ENCODE measurements around the gene CTSZ. TPM values are rescaled to one million over a fixed set of nuclear protein-coding genes. Genes with fewer than 3 reads are reported as not detected.

CTSZ gene
- total RNA-seq, 2 experiments from 2014 or later = 48.9 to 49.2 TPM

DNA sequence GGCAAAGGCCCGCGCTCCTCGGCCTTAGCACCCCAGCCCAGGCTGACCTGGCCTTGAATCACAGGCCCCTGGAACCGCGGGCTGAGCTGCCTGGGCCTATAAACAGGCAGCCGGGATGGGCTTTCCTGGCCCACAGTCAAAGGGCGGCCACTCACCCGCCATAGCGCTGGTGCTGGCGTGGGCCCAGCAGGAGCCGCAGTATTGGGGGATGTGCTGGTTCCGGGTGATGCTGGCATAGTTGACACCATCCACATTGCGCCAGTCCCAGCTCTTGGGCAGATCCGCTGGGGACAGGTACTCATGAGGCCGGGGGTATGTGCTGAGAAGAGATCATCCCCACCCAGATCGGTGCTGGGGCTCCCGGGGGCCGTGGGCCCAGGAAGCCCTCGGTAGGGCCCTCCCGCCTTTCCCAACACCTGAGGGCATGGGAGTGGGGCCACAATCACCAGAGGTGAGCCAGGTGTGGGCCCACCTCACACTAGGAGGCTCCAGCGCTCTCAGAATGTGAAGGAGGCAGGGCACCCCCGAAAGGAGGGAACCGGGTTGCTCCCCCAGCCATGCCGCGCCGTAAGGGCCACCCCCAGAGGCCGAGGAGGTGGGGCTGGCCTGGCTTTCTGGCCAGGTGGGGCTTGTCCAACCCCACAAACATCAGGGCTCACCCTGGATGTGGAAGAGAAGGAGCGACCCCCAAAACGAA, 739 bp downstream of the CTSZ start:
- no peak for DNase-seq
- H3K9me3 Mint-ChIP-seq = no peaks in the 10 kb centered on the region
- H3K36me3 Mint-ChIP-seq = peaks cover 6% of the 10 kb centered on the region
- peak; percentile 16 for ATAC-seq (ENCODE audit: low read depth)
- H3K27ac Mint-ChIP-seq = peak overlapping the region; percentile 68
- no peaks in the 10 kb centered on the region for H3K27me3 Mint-ChIP-seq
- H3K4me3 Mint-ChIP-seq = peak overlapping the region; percentile 89
- H3K4me1 Mint-ChIP-seq = peaks cover 41% of the 10 kb centered on the region
- POLR2A ChIA-PET = interaction anchor here (1.4 to 2.5 kb wide), 2 partner anchors 26 to 117 kb away, joined by 4 to 14 read pairs; partner anchors contain the start of gene ATP5F1E

DNA sequence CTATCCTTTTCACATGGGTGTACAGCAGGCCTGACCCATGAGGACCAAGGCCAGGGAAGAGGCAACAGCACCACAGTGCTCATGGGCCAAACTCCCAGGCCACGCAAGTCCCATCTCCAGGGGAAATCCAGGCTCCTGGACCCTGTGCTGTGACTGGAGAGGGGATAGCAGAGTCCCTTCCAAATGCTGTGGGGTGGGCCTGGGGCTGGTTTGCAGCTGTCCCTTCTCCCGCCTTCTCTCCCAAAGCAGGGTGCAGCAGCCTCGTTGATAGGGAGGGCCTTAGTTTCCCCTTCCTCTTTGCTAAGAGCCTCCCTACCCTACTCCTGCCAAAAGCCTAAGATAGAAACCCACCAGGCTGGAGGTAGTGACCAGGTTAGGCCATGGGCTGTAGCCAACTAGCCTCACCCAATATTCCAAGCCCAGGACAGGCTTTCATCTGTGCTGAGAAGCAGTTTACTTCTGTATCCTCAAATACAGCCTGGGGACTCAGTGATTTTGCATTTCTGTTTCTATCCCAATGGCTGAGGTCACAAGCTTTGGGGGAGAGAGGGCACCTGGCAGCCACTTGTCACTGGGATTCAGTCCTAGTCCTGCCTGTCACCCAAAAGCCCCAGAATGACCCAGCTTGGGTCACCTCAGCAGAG, 1.4 kb downstream of the CTSZ start:
- Mint-ChIP-seq H3K9me3 (no peaks in the 10 kb centered on the region), H3K27ac (peak overlapping the region; percentile 95), H3K36me3 (peaks cover 6% of the 10 kb centered on the region), H3K4me3 (peak overlapping the region; percentile 89), H3K4me1 (peaks cover 34% of the 10 kb centered on the region), H3K27me3 (no peaks in the 10 kb centered on the region)
- POLR2A ChIA-PET = interaction anchor here (0.8 to 2.5 kb wide), 5 partner anchors 18 to 117 kb away, joined by 3 to 14 read pairs (median 4); partner anchors contain the start of gene ATP5F1E
- DNase-seq = no peak
- no peak for ATAC-seq (ENCODE audit: low read depth)

DNA sequence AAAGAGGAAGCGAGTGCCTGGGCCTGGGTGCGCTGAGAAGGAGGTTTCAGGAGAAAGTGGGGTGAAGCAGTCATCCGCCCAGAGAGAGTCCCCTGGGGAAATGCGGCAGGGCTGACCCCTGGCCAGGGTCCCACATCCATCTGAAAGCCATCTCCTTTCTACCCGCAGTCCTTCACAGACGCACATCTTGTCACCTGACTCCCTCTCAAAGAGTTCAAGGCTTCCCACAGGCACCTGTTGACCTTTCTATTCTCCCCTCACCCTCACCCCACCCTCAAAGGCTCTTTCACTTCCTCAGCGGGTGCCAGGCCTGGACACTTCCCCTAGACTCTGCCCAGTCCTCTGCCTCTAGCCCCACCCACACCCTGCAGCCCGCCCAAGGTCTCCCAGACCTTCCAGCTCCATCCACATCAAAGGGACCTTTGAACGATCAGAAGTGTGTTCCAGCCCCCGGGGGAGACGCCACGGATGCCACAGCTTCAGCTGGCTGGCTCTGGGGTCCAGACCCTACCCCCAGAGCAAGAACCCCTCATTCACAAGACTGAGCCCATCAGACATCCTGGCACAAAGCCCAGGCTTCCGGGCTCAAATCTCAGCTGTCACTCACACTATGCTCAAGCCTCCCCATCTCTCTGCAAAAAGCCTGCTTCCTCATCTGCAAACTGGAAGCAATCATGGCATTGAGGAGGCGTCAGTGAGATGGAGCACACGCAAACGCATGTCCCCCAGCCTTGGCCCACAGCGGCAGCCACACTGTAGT, 2.1 kb downstream of the CTSZ start:
- Mint-ChIP-seq H3K9me3 (no peaks in the 10 kb centered on the region), H3K27me3 (no peaks in the 10 kb centered on the region), H3K36me3 (peaks cover 6% of the 10 kb centered on the region), H3K27ac (peak overlapping the region; percentile 95), H3K4me1 (peaks cover 29% of the 10 kb centered on the region), H3K4me3 (peak overlapping the region; percentile 89)
- ATAC-seq (ENCODE audit: low read depth) (peak; percentile 66), DNase-seq (peak; percentile 56)
- POLR2A ChIA-PET = interaction anchor here (0.8 to 2.5 kb wide), 4 partner anchors 18 to 114 kb away, joined by 3 to 14 read pairs (median 4); partner anchors contain the start of gene ATP5F1E

DNA sequence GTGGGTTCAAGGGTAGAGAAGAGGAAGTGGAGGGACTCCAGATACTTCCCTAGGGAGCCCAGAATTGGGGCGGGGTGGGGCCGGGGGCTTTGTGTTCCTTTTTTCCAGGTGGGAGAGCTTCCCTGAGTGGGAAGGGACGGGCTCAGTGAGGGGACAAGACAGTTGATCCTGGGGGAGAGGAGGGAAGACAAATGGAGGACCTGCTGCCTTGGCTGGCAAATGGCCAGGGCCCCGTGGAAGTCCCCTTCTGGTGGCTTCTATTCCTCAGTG, 2.6 kb downstream of the CTSZ start:
- no peaks in the 10 kb centered on the region for H3K9me3 Mint-ChIP-seq
- no peak for DNase-seq

DNA sequence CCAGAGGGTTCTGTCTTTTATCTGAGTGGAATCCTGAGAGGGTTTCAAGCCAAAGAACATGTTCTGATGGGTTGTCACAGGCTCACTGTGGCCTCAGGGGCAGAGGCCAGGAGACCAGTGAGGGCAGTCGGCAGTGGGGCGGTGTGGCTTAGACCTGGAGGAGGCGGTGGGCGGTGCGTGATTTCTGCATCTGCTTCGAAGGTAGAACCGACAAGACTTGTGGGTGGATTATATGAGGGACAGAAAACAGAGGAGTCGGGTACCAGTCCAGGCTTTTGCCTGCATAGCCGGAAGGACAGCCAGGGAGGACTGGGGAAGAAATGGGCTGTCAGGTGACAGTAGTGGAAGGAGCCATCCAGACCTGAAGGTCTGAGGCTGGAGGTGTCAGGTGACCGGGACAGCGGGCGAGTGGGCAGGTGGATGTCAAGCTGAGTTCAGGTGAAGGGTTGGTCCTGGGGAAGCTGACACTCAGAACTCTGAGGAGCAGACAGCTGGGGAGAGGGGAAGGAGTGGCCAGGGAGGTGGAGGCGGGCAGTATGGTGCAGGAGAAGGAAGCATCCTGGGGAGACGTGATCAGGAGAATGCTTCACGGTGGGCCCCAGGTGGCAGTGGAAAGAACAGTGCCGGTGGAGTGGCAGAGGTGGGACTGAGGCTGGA, 3.1 kb downstream of the CTSZ start:
- peaks cover 6% of the 10 kb centered on the region for H3K36me3 Mint-ChIP-seq
- peak overlapping the region; percentile 95 for H3K27ac Mint-ChIP-seq
- POLR2A ChIA-PET = no interaction called here
- H3K4me1 Mint-ChIP-seq = peaks cover 29% of the 10 kb centered on the region
- H3K4me3 Mint-ChIP-seq = peak overlapping the region; percentile 89
- ATAC-seq (ENCODE audit: low read depth) (no peak), DNase-seq (no peak)
- H3K9me3 Mint-ChIP-seq = no peaks in the 10 kb centered on the region
- no peaks in the 10 kb centered on the region for H3K27me3 Mint-ChIP-seq

More for the DNA sequence above, 2.6 kb downstream of the CTSZ start:
- Mint-ChIP-seq H3K4me1 (peaks cover 29% of the 10 kb centered on the region), H3K27me3 (no peaks in the 10 kb centered on the region), H3K27ac (peak overlapping the region; percentile 95), H3K36me3 (peaks cover 6% of the 10 kb centered on the region), H3K4me3 (peak overlapping the region; percentile 89)
- POLR2A ChIA-PET = interaction anchor here (1.1 to 2.5 kb wide), 3 partner anchors 23 to 113 kb away, joined by 3 to 14 read pairs (median 6); partner anchors contain the start of gene ATP5F1E
- no peak for ATAC-seq (ENCODE audit: low read depth)

DNA sequence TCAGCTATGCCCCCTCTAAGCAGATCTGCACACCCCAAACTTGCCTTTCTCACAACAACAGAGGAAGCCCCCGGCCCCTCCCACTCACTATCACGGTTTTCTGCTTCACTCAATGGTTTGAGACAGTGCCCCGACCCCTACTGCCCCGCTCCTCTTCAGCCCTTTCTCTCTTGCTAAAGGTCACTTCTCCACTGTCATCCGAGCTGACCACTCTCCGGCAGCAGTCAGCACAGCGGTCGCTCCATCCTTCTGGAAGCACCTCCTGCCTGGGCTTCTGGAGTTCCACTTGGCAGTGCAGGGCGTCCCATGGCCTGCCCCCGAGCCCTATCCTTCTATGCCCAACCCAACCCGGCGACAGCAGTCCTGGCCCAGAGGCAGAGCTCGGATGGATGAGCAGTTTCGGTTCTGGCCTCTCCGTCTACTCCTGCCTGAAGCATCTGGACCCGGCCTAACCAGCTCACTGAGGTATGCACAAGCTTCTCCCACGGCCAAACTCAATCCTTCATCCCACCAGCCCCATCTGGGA, 4.1 kb downstream of the CTSZ start:
- H3K27ac Mint-ChIP-seq = peak overlapping the region; percentile 7
- POLR2A ChIA-PET = interaction anchor here (2.1 kb wide), 1 partner anchor 10 kb away, joined by 4 read pairs; no protein-coding TSS in a partner anchor
- peak overlapping the region; percentile 3 for H3K4me3 Mint-ChIP-seq
- H3K36me3 Mint-ChIP-seq = peaks cover 6% of the 10 kb centered on the region
- ATAC-seq (ENCODE audit: low read depth) = no peak
- no peaks in the 10 kb centered on the region for H3K9me3 Mint-ChIP-seq
- H3K27me3 Mint-ChIP-seq = no peaks in the 10 kb centered on the region
- DNase-seq = no peak
- peaks cover 29% of the 10 kb centered on the region for H3K4me1 Mint-ChIP-seq

DNA sequence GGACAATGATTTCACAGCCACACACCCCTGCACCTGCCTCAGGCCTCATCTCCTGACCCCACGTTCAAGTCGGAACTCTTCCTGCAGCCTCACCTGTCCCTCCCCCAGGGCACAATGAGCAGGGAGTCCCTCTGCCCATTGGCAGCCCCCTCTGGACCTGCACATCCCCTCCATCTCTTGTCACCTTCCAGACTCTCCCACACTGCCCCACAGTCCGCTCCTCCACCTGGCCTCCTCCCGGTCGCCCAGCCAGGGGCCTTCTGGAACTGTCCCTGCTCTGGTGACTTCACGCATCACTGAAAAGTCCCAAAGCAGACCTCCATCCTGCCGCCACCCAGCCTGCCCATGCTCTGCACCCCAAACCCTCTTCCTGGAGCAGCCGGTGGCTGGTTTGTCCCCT, 4.7 kb downstream of the CTSZ start:
- Mint-ChIP-seq H3K27me3 (no peaks in the 10 kb centered on the region), H3K4me1 (peaks cover 29% of the 10 kb centered on the region), H3K36me3 (peaks cover 9% of the 10 kb centered on the region), H3K4me3 (no peak overlapping the region), H3K9me3 (no peaks in the 10 kb centered on the region), H3K27ac (peak overlapping the region; percentile 7)
- POLR2A ChIA-PET = interaction anchor here (2.1 kb wide), 1 partner anchor 9 kb away, joined by 4 read pairs; no protein-coding TSS in a partner anchor
- no peak for DNase-seq
- ATAC-seq (ENCODE audit: low read depth) = no peak

DNA sequence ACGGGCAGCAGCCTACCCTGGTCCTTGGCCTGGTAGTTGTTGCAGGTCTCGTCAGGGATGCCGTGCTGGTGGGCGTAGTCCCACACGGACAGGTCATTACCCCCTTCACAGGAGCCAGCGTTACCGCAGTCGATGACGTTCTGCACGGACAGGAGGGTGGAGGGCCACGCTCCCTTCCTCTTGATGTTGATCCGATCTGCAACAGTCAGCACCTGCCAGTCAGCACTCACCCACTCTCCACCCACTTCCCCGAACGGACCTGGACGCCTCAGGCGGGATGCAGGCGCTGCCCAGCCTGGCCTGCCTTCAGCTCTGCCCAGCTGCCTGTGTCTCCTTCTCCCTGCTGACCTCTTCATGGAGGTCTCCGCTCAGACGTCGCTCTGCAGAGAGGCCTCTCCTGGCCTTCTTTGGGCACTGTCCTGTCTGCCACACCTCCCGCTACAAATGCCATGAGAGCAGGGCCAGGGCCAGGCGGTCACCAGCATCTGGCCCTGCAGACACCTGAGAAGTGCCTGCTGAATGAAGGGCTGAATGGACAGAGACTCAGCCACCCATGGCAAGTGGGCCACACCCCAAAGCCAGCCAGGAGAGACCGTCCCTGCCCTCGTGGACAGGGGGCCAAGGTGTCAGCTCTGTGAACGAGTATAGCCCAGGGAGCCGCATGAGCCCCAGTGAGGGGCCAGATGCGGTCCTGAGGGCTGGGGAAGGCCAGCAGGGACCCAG, 5.4 kb downstream of the CTSZ start:
- Mint-ChIP-seq H3K9me3 (no peaks in the 10 kb centered on the region), H3K27ac (no peak overlapping the region), H3K36me3 (peaks cover 13% of the 10 kb centered on the region), H3K4me3 (no peak overlapping the region), H3K4me1 (peaks cover 29% of the 10 kb centered on the region), H3K27me3 (no peaks in the 10 kb centered on the region)
- POLR2A ChIA-PET = interaction anchor here (2.1 kb wide), 1 partner anchor 8 kb away, joined by 4 read pairs; no protein-coding TSS in a partner anchor
- DNase-seq (no peak), ATAC-seq (ENCODE audit: low read depth) (no peak)

DNA sequence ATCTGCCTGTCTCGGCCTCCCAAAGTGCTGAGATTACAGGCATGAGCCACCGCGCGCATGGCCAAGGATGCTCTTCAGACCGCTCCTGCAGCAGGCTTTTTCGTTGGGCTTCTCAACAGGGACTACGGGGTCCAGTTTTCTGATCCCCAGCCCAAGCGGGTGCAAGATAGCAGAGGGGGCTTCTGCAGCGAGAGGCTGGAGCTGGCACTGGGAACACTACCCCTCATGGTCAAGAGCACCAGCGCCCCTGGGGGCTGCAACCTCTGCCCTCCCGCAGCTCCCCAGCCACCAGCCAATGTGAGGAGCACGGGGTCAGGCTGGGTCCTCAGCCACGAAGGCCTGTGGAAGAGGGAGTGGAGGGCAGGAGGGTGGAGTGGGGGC, 6.0 kb downstream of the CTSZ start:
- Mint-ChIP-seq H3K27me3 (no peaks in the 10 kb centered on the region), H3K4me1 (peaks cover 29% of the 10 kb centered on the region), H3K36me3 (peaks cover 16% of the 10 kb centered on the region), H3K9me3 (no peaks in the 10 kb centered on the region), H3K4me3 (no peak overlapping the region), H3K27ac (no peak overlapping the region)
- POLR2A ChIA-PET = interaction anchor here (0.6 kb wide), 1 partner anchor 17 kb away, joined by 3 read pairs; no protein-coding TSS in a partner anchor
- DNase-seq (no peak), ATAC-seq (ENCODE audit: low read depth) (no peak)

DNA sequence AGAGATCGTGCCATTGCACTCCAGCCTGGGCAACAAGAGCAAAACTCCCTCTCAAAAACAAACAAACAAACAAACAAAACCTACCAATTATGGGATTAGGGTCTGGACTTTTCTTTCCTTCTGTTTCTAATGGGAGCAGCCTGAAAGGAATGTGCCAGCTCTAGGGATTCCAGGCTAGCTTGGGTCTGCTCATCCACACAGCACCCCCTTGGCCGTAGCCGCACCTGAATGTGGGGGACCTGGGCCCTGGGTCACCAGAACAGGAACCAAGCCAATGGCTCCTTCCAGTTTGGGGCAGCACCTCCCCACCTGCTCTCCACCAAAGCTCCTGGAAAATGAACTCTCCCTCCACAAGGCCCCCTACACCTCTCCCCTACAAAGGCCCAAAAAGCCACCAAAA, 6.7 kb downstream of the CTSZ start:
- ATAC-seq (ENCODE audit: low read depth) = no peak
- Mint-ChIP-seq H3K36me3 (peaks cover 22% of the 10 kb centered on the region), H3K9me3 (no peaks in the 10 kb centered on the region), H3K4me1 (peaks cover 28% of the 10 kb centered on the region), H3K4me3 (no peak overlapping the region), H3K27me3 (no peaks in the 10 kb centered on the region), H3K27ac (no peak overlapping the region)
- POLR2A ChIA-PET = interaction anchor here (0.6 to 0.9 kb wide), 3 partner anchors 18 to 341 kb away, joined by 3 to 4 read pairs (median 3); partner anchors contain the start of gene ATP5F1E
- DNase-seq = no peak

DNA sequence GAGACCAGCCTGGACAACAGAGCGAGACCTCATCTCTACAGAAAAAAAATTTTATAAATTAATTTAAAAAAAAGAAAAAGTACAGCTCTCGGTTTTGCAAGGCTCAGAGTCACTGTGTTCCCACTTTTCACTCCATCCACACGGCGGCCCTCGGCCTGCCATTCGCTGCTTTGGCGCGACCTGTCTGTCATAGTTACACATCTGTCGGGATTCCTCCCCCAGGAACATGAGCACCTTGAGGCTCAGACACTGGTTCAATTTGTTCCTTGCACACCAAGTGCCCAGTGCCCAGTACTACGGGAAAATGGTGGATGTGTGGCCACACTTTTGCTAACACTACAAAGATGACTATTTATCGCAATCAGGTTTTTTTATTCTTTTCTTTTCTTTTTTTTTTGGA, 8.4 kb downstream of the CTSZ start:
- Mint-ChIP-seq H3K4me3 (no peak overlapping the region), H3K4me1 (peaks cover 11% of the 10 kb centered on the region), H3K9me3 (no peaks in the 10 kb centered on the region), H3K27me3 (no peaks in the 10 kb centered on the region), H3K27ac (no peak overlapping the region), H3K36me3 (peaks cover 20% of the 10 kb centered on the region)
- POLR2A ChIA-PET = no interaction called here
- no peak for ATAC-seq (ENCODE audit: low read depth)
- no peak for DNase-seq

DNA sequence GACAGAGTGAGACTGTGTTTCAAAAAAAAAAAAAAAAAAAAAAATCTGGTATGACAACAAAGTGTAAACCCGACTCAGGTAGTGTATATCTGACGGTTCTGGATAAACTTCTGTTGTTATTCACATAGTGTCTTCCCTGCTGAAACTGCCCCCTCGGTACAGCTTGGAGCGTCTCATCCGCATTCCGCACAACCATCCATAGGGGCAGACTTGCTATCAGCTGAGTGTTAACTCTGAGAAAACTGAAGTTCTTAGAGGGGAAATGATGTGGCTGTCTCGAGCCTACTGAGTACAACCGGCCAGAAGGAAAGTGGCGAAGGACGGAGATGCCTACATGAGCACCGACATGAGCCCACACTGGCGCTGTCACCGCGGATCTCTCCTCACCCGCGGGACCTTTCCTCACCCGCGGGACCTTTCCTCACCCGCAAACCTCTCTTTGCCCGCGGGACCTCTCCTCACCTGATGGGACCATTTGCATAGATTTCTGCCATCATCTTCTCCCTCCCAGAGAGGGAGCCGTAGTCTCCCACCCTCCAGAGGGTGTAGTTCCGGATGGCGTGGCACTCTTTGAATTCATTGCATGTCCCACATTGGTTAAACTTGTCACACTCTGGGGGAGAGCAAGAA, 9.8 kb downstream of the CTSZ start:
- Mint-ChIP-seq H3K36me3 (peaks cover 26% of the 10 kb centered on the region), H3K9me3 (no peaks in the 10 kb centered on the region), H3K27me3 (no peaks in the 10 kb centered on the region), H3K27ac (no peak overlapping the region), H3K4me1 (no peaks in the 10 kb centered on the region), H3K4me3 (no peak overlapping the region)
- DNase-seq (no peak), ATAC-seq (ENCODE audit: low read depth) (no peak)
- POLR2A ChIA-PET = no interaction called here
